H1 (cell line): ENCODE data around the gene FBXO44. TPM values are rescaled to one million over a fixed set of nuclear protein-coding genes. Genes with fewer than 3 reads are reported as not detected.

Source experiments
- CTCF ChIA-PET: fragments of 300-600 bp; sonication (Branson Sonifier 250); formaldehyde crosslinking; loops from one replicate; lab custom pipeline; 2021; ENCODE audit not compliant: partially characterized antibody; lab: Charles Lee
- POLR2A ChIA-PET: fragments of 300-600 bp; sonication (Branson Sonifier 250); formaldehyde crosslinking; loops from one replicate; lab custom pipeline; 2021; ENCODE audit warnings: inconsistent platforms; ENCODE audit not compliant: partially characterized antibody; lab: Charles Lee
- DNase-seq, 2 experiments: peaks; one replicate each; pipeline versions ENCODE4 v3.0.0 to v3.0.0-alpha.2; 2010 to 2022; ENCODE audit warnings: low spot score in 2 of 2, low read depth in 1 of 2, mixed read lengths in 1 of 2
- FAIRE-seq: peaks from 2 replicates; lab custom pipeline; 2011; peaks lifted over from hg19 to GRCh38; lab: Jason Lieb, UNC
- H2AFZ ChIP-seq: 2 replicates; pipeline ENCODE4 v1.8.1; 2012; ENCODE audit warnings: low read length, inconsistent platforms
- H2AK5ac ChIP-seq: 2 replicates; pipeline ENCODE4 v1.6.1; 2013; ENCODE audit warnings: low read depth, low read length
- H2BK120ac ChIP-seq: replicated peaks from 2 replicates; pipeline ENCODE3; 2013; ENCODE audit warnings: low read depth, low read length, inconsistent platforms
- H2BK12ac ChIP-seq: 2 replicates; pipeline ENCODE4 v1.6.1; 2013; ENCODE audit warnings: low read depth, low read length
- H2BK15ac ChIP-seq: 2 replicates; pipeline ENCODE4 v1.6.1; 2013; ENCODE audit warnings: low read length
- H2BK20ac ChIP-seq: 2 replicates; pipeline ENCODE4 v1.6.1; 2013; ENCODE audit warnings: low read length
- H2BK5ac ChIP-seq: 2 replicates; pipeline ENCODE4 v1.6.1; 2013; ENCODE audit warnings: low read depth, low read length
- H3K14ac ChIP-seq: 2 replicates; pipeline ENCODE4 v1.6.1; 2013; ENCODE audit warnings: inconsistent platforms; ENCODE audit not compliant: insufficient read length
- H3K18ac ChIP-seq: 2 replicates; pipeline ENCODE4 v1.6.1; 2013; ENCODE audit warnings: low read length; ENCODE audit errors: extremely low read depth
- H3K23ac ChIP-seq: 2 replicates; pipeline ENCODE4 v1.6.1; 2013; ENCODE audit warnings: inconsistent platforms; ENCODE audit not compliant: insufficient read length
- H3K23me2 ChIP-seq: 2 replicates; pipeline ENCODE4 v1.6.1; 2013; ENCODE audit warnings: low read depth, low read length
- H3K27ac ChIP-seq: 2 replicates; pipeline ENCODE4 v1.6.1; 2011; ENCODE audit warnings: low read depth, low read length, inconsistent platforms
- H3K27me3 ChIP-seq, 4 experiments: replicated peaks in 1 of 4; 1 replicate in 1 of 4; 2 replicates in 3 of 4; pipeline versions ENCODE4 v1.6.1 to v1.8.1; 2011 to 2013; ENCODE audit warnings: low read length in 3 of 4, mild to moderate bottlenecking in 3 of 4, inconsistent platforms in 2 of 4, mixed read lengths in 2 of 4, moderate library complexity in 1 of 4; ENCODE audit not compliant: control insufficient read depth in 3 of 4, insufficient read depth in 3 of 4; ENCODE audit errors: extremely low read depth in 1 of 4
- H3K36me3 ChIP-seq, 4 experiments: 2 replicates each; pipeline versions ENCODE4 v1.6.1 to v1.8.1; 2011 to 2013; ENCODE audit warnings: mild to moderate bottlenecking in 4 of 4, low read length in 3 of 4, moderate library complexity in 2 of 4, control low read depth in 1 of 4, inconsistent platforms in 1 of 4; ENCODE audit not compliant: insufficient read depth in 4 of 4, control insufficient read depth in 2 of 4
- H3K4ac ChIP-seq: replicated peaks from 2 replicates; pipeline ENCODE3; 2013; ENCODE audit warnings: low read length, low read depth, mixed read lengths, inconsistent platforms; ENCODE audit not compliant: insufficient read length
- H3K4me1 ChIP-seq, 4 experiments: replicated peaks in 1 of 4; 1 replicate in 1 of 4; 2 replicates in 3 of 4; pipeline versions ENCODE4 v1.6.1 to v1.8.1; 2011 to 2013; ENCODE audit warnings: low read length in 3 of 4, inconsistent platforms in 2 of 4, mixed read lengths in 1 of 4; ENCODE audit not compliant: insufficient read depth in 4 of 4, control insufficient read depth in 3 of 4
- H3K4me2 ChIP-seq, 2 experiments: 2 replicates each; pipeline versions ENCODE4 v1.6.1 to v1.8.1; 2011 to 2013; ENCODE audit warnings: low read depth in 2 of 2, low read length in 2 of 2, control low read depth in 1 of 2, inconsistent platforms in 1 of 2, mild to moderate bottlenecking in 1 of 2; ENCODE audit not compliant: insufficient read depth in 1 of 2
- H3K4me3 ChIP-seq, 4 experiments: fragments of 200-600, 300-600 bp in 1 of 4; sonication (generic), shearing (Covaris generic), sonication (Bioruptor Twin) in 1 of 4; 2 replicates each; pipeline versions ENCODE4 v1.5.1 to v1.8.1; 2011 to 2016; ENCODE audit warnings: low read length in 4 of 4, low read depth in 3 of 4, control low read depth in 2 of 4, inconsistent platforms in 2 of 4, mild to moderate bottlenecking in 2 of 4, mixed read lengths in 1 of 4, moderate library complexity in 1 of 4; ENCODE audit not compliant: insufficient read depth in 2 of 4; ENCODE audit errors: extremely low read depth in 1 of 4
- H3K56ac ChIP-seq: replicated peaks from 2 replicates; pipeline ENCODE3; 2013; ENCODE audit warnings: low read depth, mild to moderate bottlenecking, mixed read lengths, low read length, inconsistent platforms; ENCODE audit not compliant: insufficient read length
- H3K79me1 ChIP-seq: 2 replicates; pipeline ENCODE4 v1.6.1; 2013; ENCODE audit warnings: low read depth, low read length, control low read depth
- H3K79me2 ChIP-seq, 2 experiments: 2 replicates each; pipeline versions ENCODE4 v1.6.1 to v1.8.1; 2012 to 2013; ENCODE audit warnings: low read length in 2 of 2, mild to moderate bottlenecking in 2 of 2, inconsistent platforms in 1 of 2; ENCODE audit not compliant: insufficient read depth in 2 of 2, control insufficient read depth in 1 of 2
- H3K9ac ChIP-seq, 4 experiments: replicated peaks in 1 of 4; 1 replicate in 1 of 4; 2 replicates in 3 of 4; pipeline versions ENCODE4 v1.6.1 to v1.8.1; 2011 to 2013; ENCODE audit warnings: low read depth in 3 of 4, low read length in 3 of 4, control low read depth in 2 of 4, mild to moderate bottlenecking in 2 of 4, moderate library complexity in 2 of 4, inconsistent platforms in 1 of 4; ENCODE audit errors: extremely low read depth in 1 of 4
- H3K9me3 ChIP-seq, 2 experiments: 2 replicates each; pipeline versions ENCODE4 v1.6.1 to v1.8.1; 2012 to 2013; ENCODE audit warnings: mild to moderate bottlenecking in 2 of 2, moderate library complexity in 2 of 2, control low read depth in 1 of 2, inconsistent platforms in 1 of 2, low read depth in 1 of 2, low read length in 1 of 2, mixed read lengths in 1 of 2; ENCODE audit not compliant: insufficient read depth in 2 of 2
- H4K20me1 ChIP-seq, 2 experiments: replicated peaks in 1 of 2; 2 replicates each; pipeline versions ENCODE3 to v1.8.1; 2011 to 2013; ENCODE audit warnings: inconsistent platforms in 2 of 2, low read length in 2 of 2, mild to moderate bottlenecking in 1 of 2; ENCODE audit not compliant: insufficient read depth in 2 of 2, control insufficient read depth in 1 of 2
- H4K5ac ChIP-seq: 2 replicates; pipeline ENCODE4 v1.6.1; 2013; ENCODE audit warnings: low read length, low read depth, mixed read lengths, inconsistent platforms; ENCODE audit not compliant: insufficient read length
- H4K8ac ChIP-seq: 2 replicates; pipeline ENCODE4 v1.8.0; 2013; ENCODE audit warnings: mild to moderate bottlenecking, moderate library complexity, low read length, inconsistent platforms; ENCODE audit not compliant: insufficient read depth; ENCODE audit errors: extremely low read depth
- H4K91ac ChIP-seq: replicated peaks from 2 replicates; pipeline ENCODE3; 2013; ENCODE audit warnings: low read length, mixed read lengths, inconsistent platforms; ENCODE audit not compliant: insufficient read length
- ASH2L ChIP-seq: fragments of 200-600, 300-600 bp; sonication (generic); IDR thresholded peaks from one replicate; pipeline ENCODE4 v1.7.1; 2017; ENCODE audit warnings: low read length
- BACH1 ChIP-seq: IDR thresholded peaks from 2 replicates; pipeline ENCODE4 v1.6.1; 2012; ENCODE audit warnings: low read length, improper control_type of control experiment
- CBX5 ChIP-seq: fragments of 300-800, 300-1000 bp; sonication (generic); IDR thresholded peaks from 2 replicates; pipeline ENCODE4 v1.7.1; 2016; ENCODE audit warnings: antibody characterized with exemption, low read length, low read depth
- EZH2 ChIP-seq: fragments of 200-600 bp; sonication (generic); IDR thresholded peaks from 2 replicates; pipeline ENCODE4 v1.7.1; 2012; ENCODE audit warnings: low read depth, mild to moderate bottlenecking, moderate library complexity, low read length, inconsistent platforms; ENCODE audit not compliant: severe bottlenecking
- GTF2F1 ChIP-seq: IDR thresholded peaks from 2 replicates; pipeline ENCODE4 v1.6.1; 2012; ENCODE audit warnings: low read depth, low read length, improper control_type of control experiment, borderline replicate concordance
- KDM1A ChIP-seq: fragments of 200-600, 300-600 bp; sonication (generic); IDR thresholded peaks from 2 replicates; pipeline ENCODE4 v1.7.1; 2016; ENCODE audit warnings: mild to moderate bottlenecking, low read length, borderline replicate concordance
- KDM4A ChIP-seq: IDR thresholded peaks from one replicate; pipeline ENCODE4 v1.7.1; 2012; ENCODE audit warnings: low read depth, mild to moderate bottlenecking, moderate library complexity, low read length, inconsistent platforms; ENCODE audit not compliant: severe bottlenecking
- RBBP5 ChIP-seq: IDR thresholded peaks from 2 replicates; pipeline ENCODE4 v1.7.1; 2012; ENCODE audit warnings: low read depth, mild to moderate bottlenecking, inconsistent platforms, low read length, moderate library complexity, borderline replicate concordance
- SP1 ChIP-seq: IDR thresholded peaks from 2 replicates; pipeline ENCODE4 v1.6.1; 2011; ENCODE audit warnings: low read depth, low read length
- YY1 ChIP-seq: IDR thresholded peaks from 2 replicates; pipeline ENCODE4 v1.6.1; 2011; ENCODE audit warnings: low read depth, mild to moderate bottlenecking, low read length
- ZNF274 ChIP-seq: IDR thresholded peaks from 2 replicates; pipeline ENCODE4 v1.7.0; 2012; ENCODE audit warnings: low read length, borderline replicate concordance; ENCODE audit errors: extremely low read depth
- WGBS, 2 experiments: shearing (Covaris generic) in 1 of 2; methylation state at CpG; one replicate each; pipeline versions ENCODE4 v1.1.6 to v1.1.7; 2013 to 2015; ENCODE audit warnings: low lambda C conversion rate in 2 of 2, mixed read lengths in 2 of 2, inconsistent platforms in 1 of 2, low coverage in 1 of 2, missing lambda C conversion rate in 1 of 2; ENCODE audit not compliant: insufficient replicate concordance in 2 of 2, insufficient coverage in 1 of 2, insufficient read length in 1 of 2; ENCODE audit errors: extremely low coverage in 1 of 2, missing lambda C conversion rate in 1 of 2; 5-methylcytosine and 5-hydroxymethylcytosine counted together
- polyA plus RNA-seq, 7 experiments: library from polyadenylated mRNA; depleted of rRNA in 3 of 7; stranded (reverse) in 5 of 7; unstranded in 2 of 7; fragments of >200 nt in 5 of 7; fragments of 200-250 nt in 2 of 7; gene quantifications; 1 replicate in 5 of 7; 2 replicates in 1 of 7; 4 replicates in 1 of 7; pipeline versions ENCODE4 v1.2.1 to v1.2.3, GENCODE V29; 2011 to 2013; ENCODE audit warnings: missing spikeins in 2 of 7, mixed read lengths in 2 of 7
- total RNA-seq: library from RNA; stranded (reverse); fragmentation: NEBNext Ultra II Directional; extraction: Animal tissue kit (Norgen Biotek cat#: 25700); gene quantifications from 2 replicates; pipeline ENCODE4 v1.2.1, GENCODE V29; 2021

The FBXO44 gene
- total and polyA plus RNA-seq, 2 of the 8 experiments (the other 6 are each of a cell fraction or from before 2014, with no cell fraction given), result 27.0 to 27.2 TPM

DNA sequence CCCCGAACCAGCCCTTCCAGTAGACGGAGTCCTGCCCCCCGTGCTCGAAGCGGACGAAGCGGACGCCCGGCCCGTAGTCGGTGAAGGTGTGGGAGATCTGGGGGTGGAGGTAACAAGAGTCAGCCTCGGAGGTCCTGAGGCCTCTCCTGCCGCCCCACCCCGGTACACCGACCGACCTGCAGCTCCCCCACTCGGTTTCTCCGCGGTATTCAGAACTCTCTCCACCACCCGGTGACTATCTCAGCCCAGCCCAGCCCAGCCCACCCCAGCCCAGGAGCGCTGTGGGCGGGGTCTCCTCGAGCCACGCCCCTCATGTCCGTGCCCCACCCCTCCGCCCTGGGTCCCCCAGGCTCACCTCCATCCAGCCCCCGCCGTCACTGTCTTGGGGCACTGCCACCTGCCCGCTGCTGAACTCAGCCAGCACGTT lies 5.9 kb upstream of the FBXO44 start:
- peaks cover 0 to 4% (median 2%) of the 10 kb centered on the region in 4 experiments; a peak in 2 of 7 replicates for H3K27me3 ChIP-seq
- H3K79me2 ChIP-seq, result peaks cover 0 to 7% of the 10 kb centered on the region in 2 experiments; a peak in 1 of 4 replicates
- no peak overlapping the region for H2AFZ ChIP-seq
- no peak overlapping the region for H2BK20ac ChIP-seq
- no peak overlapping the region for H3K14ac ChIP-seq
- H2AK5ac ChIP-seq, result no peak overlapping the region; the same call in 1 of the 2 replicates
- peak overlapping the region; percentile 46 to 50; a peak in 3 of 4 replicates for H3K4me2 ChIP-seq
- no peaks in the 10 kb centered on the region for H3K9me3 ChIP-seq
- no peak overlapping the region for H3K23ac ChIP-seq
- 71% methylated on average over 12 of the region's 30 CpGs; no CpG with 5 or more reads in 1 of the 2 experiments for WGBS, 2 experiments
- peaks cover 6 to 32% (median 29%) of the 10 kb centered on the region in 4 experiments for H3K4me1 ChIP-seq
- no peak overlapping the region for H4K5ac ChIP-seq
- H4K20me1 ChIP-seq, result peaks cover 3 to 15% of the 10 kb centered on the region in 2 experiments
- no peaks in the 10 kb centered on the region; a peak in 1 of 8 replicates for H3K36me3 ChIP-seq
- no peak overlapping the region; the same call in 1 of the 2 replicates for H2BK5ac ChIP-seq
- H3K27ac ChIP-seq, result no peak overlapping the region
- CTCF ChIA-PET, result interaction anchor here (0.5 to 3.4 kb wide), 9 partner anchors 10 to 170 kb away, joined by 3 to 14 read pairs (median 3); partner anchors contain the start of genes DISP3 and FBXO6
- DNase-seq, result peak in 1 of 2 experiments; percentile 88
- H3K56ac ChIP-seq, result no peak overlapping the region
- no peak overlapping the region for H4K8ac ChIP-seq
- H4K91ac ChIP-seq, result no peak overlapping the region
- no peak overlapping the region for H2BK120ac ChIP-seq
- TF ChIP-seq CBX5 (no peak), BACH1 (no peak), EZH2 (no peak), KDM1A (no peak), RBBP5 (no peak), ZNF274 (no peak), ASH2L (no peak), SP1 (no peak), KDM4A (no peak), YY1 (no peak), GTF2F1 (no peak)
- H2BK12ac ChIP-seq, result no peak overlapping the region
- no peak overlapping the region for H3K18ac ChIP-seq
- no peak for FAIRE-seq
- no peak overlapping the region for H3K9ac ChIP-seq
- H3K23me2 ChIP-seq, result peaks cover 2% of the 10 kb centered on the region; the same call in 1 of the 2 replicates
- no peak overlapping the region for H3K4ac ChIP-seq
- no peak overlapping the region for H3K4me3 ChIP-seq
- POLR2A ChIA-PET, result interaction anchor here (0.9 to 3.1 kb wide), 4 partner anchors 20 to 261 kb away, joined by 3 to 14 read pairs (median 4); no protein-coding TSS in a partner anchor
- no peak overlapping the region for H2BK15ac ChIP-seq
- peaks cover 3% of the 10 kb centered on the region for H3K79me1 ChIP-seq
